Vagina (tissue), 2 donors: Measurements from ENCODE around the gene BMP10. TPM values are rescaled to one million over a fixed set of nuclear protein-coding genes. Genes with fewer than 3 reads are reported as not detected.

Experiments used
- DNase-seq, 2 donors: peaks; one replicate each; pipeline ENCODE4 v3.0.0-alpha.2; 2017; ENCODE audit errors: extremely low spot score in 2 of 2
- H3K27ac ChIP-seq: fragments of 200-600 bp; sonication (generic); one replicate; pipeline ENCODE4 v1.5.1; 2019
- H3K27me3 ChIP-seq: fragments of 200-600 bp; sonication (generic); one replicate; pipeline ENCODE4 v1.5.1; 2019
- H3K36me3 ChIP-seq, 2 donors: fragments of 200-600 bp; sonication (generic); one replicate each; pipeline ENCODE4 v1.5.1; 2017 to 2019
- H3K4me1 ChIP-seq: fragments of 200-600 bp; sonication (generic); one replicate; pipeline ENCODE4 v1.5.1; 2019
- H3K4me3 ChIP-seq, 2 donors: fragments of 200-600 bp; sonication (generic); 1 replicate in 1 of 2; 2 replicates in 1 of 2; pipeline ENCODE4 v1.5.1; 2016 to 2019
- H3K9me3 ChIP-seq: fragments of 200-600 bp; sonication (generic); one replicate; pipeline ENCODE4 v1.5.1; 2019
- POLR2A ChIP-seq, 2 donors: fragments of 450-650 bp; IDR thresholded peaks; one replicate each; pipeline ENCODE4 v1.6.1; 2017; ENCODE audit warnings: antibody characterized with exemption in 2 of 2, mild to moderate bottlenecking in 2 of 2, moderate library complexity in 2 of 2
- POLR2AphosphoS5 ChIP-seq, 2 donors: sonication (generic); formaldehyde crosslinking; IDR thresholded peaks; one replicate each; pipeline ENCODE4 v1.9.0; 2017; ENCODE audit warnings: antibody characterized with exemption in 2 of 2, mild to moderate bottlenecking in 2 of 2, low read depth in 1 of 2; ENCODE audit not compliant: insufficient read depth in 1 of 2
- intact Hi-C: fragments of 100-400 bp; cut with DNase I; formaldehyde crosslinking; loops from one replicate; pipeline ENCODE4 v1.15.1; 2023
- total RNA-seq: library from RNA; depleted of rRNA; stranded (reverse); fragments of >200 nt; gene quantifications from one replicate; pipeline ENCODE4 v1.2.3, GENCODE V29; 2016
- TF ChIP-seq, protein P1 (sequence below), 3 experiments: fragments of 450-650 bp in 2 of 3; fragments of 200-600 bp in 1 of 3; sonication (generic) in 1 of 3; IDR thresholded peaks; one replicate each; pipeline ENCODE4 v1.5.1; 2017 to 2019; ENCODE audit warnings: antibody characterized with exemption in 3 of 3, mild to moderate bottlenecking in 2 of 3, moderate library complexity in 2 of 3

The BMP10 gene
- total RNA-seq, 1 donor from 2014 or later = not detected

DNA sequence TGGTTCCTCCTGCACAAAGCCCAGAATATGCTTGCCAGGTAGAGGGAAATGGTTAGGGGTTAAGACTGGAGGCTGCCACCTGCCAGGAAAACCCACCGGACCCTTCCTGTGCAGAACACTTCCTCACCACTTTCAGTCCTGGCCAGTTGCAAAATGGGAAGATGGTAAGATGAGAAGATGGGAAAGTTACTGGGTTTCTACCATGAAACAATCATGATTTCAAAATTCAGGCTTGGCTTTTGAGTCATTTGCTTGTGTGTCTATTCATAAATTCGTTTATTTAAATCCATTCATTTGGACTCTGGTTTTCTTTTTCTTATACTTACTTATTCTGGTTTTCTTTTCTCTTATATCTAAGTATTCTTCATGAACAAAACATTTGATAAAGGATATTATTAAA is 7.2 kb downstream of the BMP10 start:
- Histone ChIP-seq H3K27ac (no peak overlapping the region), H3K36me3 (no peaks in the 10 kb centered on the region), H3K27me3 (no peaks in the 10 kb centered on the region), H3K4me3 (no peak overlapping the region), H3K9me3 (no peaks in the 10 kb centered on the region), H3K4me1 (no peaks in the 10 kb centered on the region)
- TF ChIP-seq, protein P1, sequence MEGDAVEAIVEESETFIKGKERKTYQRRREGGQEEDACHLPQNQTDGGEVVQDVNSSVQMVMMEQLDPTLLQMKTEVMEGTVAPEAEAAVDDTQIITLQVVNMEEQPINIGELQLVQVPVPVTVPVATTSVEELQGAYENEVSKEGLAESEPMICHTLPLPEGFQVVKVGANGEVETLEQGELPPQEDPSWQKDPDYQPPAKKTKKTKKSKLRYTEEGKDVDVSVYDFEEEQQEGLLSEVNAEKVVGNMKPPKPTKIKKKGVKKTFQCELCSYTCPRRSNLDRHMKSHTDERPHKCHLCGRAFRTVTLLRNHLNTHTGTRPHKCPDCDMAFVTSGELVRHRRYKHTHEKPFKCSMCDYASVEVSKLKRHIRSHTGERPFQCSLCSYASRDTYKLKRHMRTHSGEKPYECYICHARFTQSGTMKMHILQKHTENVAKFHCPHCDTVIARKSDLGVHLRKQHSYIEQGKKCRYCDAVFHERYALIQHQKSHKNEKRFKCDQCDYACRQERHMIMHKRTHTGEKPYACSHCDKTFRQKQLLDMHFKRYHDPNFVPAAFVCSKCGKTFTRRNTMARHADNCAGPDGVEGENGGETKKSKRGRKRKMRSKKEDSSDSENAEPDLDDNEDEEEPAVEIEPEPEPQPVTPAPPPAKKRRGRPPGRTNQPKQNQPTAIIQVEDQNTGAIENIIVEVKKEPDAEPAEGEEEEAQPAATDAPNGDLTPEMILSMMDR (IDR thresholded peaks at IDR 0.05) = no peak
- no peak for TF ChIP-seq POLR2AphosphoS5 (IDR thresholded peaks at IDR 0.05; ENCODE audit: insufficient read depth in 1 of 2, low read depth in 1 of 2)
- no peak for TF ChIP-seq POLR2A (IDR thresholded peaks at IDR 0.05)
- intact Hi-C loops = no loop called here
- no peak for DNase-seq

DNA sequence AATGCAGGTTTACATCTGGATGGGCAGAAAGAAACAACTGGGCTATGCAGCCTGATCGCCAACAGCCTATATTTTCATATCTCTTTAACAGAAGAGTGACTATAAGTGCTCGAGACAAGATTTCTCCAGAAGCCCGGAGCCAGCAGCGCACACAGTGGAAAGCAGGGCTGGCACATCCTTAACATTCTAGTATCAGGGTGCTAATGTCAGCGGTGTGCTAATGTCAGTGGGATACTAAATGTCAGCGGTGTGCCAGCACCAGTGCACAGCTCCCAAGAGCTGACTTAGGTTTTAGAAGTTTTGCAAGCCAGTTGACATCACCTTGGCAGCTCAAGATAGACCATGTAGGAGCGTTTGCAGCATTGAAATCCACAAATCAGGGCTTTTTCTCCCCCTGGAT is 8.3 kb downstream of the BMP10 start:
- TF ChIP-seq POLR2AphosphoS5 (IDR thresholded peaks at IDR 0.05; ENCODE audit: insufficient read depth in 1 of 2, low read depth in 1 of 2) (no peak), POLR2A (IDR thresholded peaks at IDR 0.05) (no peak)
- TF ChIP-seq, protein P1 (IDR thresholded peaks at IDR 0.05) = no peak
- H3K4me1 ChIP-seq = no peaks in the 10 kb centered on the region

GRCh38 chr2:68861330-68861729 is 9.9 kb downstream of the BMP10 start:
- Histone ChIP-seq H3K36me3 (no peaks in the 10 kb centered on the region), H3K27me3 (no peaks in the 10 kb centered on the region), H3K4me1 (no peaks in the 10 kb centered on the region), H3K9me3 (no peaks in the 10 kb centered on the region), H3K27ac (no peak overlapping the region), H3K4me3 (no peak overlapping the region)
- TF ChIP-seq POLR2AphosphoS5 (IDR thresholded peaks at IDR 0.05; ENCODE audit: insufficient read depth in 1 of 2, low read depth in 1 of 2) (no peak), POLR2A (IDR thresholded peaks at IDR 0.05) (no peak)
- TF ChIP-seq, protein P1 (IDR thresholded peaks at IDR 0.05) = no peak
- intact Hi-C loops = no loop called here
- DNase-seq = no peak

More for the DNA sequence above, 8.3 kb downstream of the BMP10 start:
- no peaks in the 10 kb centered on the region for H3K27me3 ChIP-seq
- H3K4me3 ChIP-seq = no peak overlapping the region
- H3K36me3 ChIP-seq = no peaks in the 10 kb centered on the region
- H3K27ac ChIP-seq = no peak overlapping the region
- intact Hi-C loops = no loop called here
- DNase-seq = no peak
- no peaks in the 10 kb centered on the region for H3K9me3 ChIP-seq

- no peaks in the 10 kb centered on the region for H3K4me1 ChIP-seq
- TF ChIP-seq POLR2AphosphoS5 (IDR thresholded peaks at IDR 0.05; ENCODE audit: insufficient read depth in 1 of 2, low read depth in 1 of 2) = no peak
- no peak for TF ChIP-seq POLR2A (IDR thresholded peaks at IDR 0.05)
- TF ChIP-seq, protein P1 (IDR thresholded peaks at IDR 0.05) = no peak
- H3K36me3 ChIP-seq = no peaks in the 10 kb centered on the region
- H3K9me3 ChIP-seq = no peaks in the 10 kb centered on the region
- H3K27ac ChIP-seq = no peak overlapping the region
- H3K27me3 ChIP-seq = no peaks in the 10 kb centered on the region
- intact Hi-C loops = no loop called here
- no peak overlapping the region for H3K4me3 ChIP-seq
- no peak for DNase-seq
Observed at GRCh38 chr2:68860111-68860510, 11.1 kb downstream of the BMP10 start.

DNA sequence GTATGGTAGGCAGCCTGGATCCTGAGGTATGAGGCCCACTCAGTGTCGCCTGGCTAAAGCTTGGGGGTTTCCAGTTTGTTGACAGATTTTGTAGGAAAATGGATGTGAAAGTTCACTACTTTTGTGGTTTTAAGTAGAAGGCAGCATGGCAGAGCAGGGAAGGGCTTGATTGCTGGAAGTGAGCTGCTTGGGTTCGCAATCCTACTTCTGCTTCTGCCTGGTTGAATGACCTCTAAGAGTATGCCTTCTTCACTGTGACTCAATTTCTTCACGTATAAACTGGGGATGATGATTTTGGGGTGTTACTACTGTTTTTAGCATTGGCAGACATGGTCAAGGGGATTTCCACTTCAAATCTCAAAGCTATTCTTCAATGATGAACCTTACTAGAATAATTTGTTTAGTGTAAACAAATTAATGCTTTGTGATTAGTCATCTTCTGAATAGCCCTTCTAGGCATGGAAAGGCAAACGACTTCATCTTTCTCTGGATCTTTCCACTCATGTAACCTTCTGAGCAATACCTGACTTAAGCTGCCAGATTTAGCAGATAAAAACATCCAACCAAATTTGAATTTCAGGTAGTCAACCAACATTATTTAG is 13.2 kb downstream of the BMP10 start:
- H3K4me3 ChIP-seq = no peak overlapping the region
- H3K9me3 ChIP-seq = no peaks in the 10 kb centered on the region
- no peak overlapping the region for H3K27ac ChIP-seq
- no peaks in the 10 kb centered on the region for H3K36me3 ChIP-seq
- intact Hi-C loops = no loop called here
- TF ChIP-seq, protein P1 (IDR thresholded peaks at IDR 0.05) = no peak
- no peak for TF ChIP-seq POLR2AphosphoS5 (IDR thresholded peaks at IDR 0.05; ENCODE audit: insufficient read depth in 1 of 2, low read depth in 1 of 2)
- TF ChIP-seq POLR2A (IDR thresholded peaks at IDR 0.05) = no peak
- no peaks in the 10 kb centered on the region for H3K4me1 ChIP-seq
- no peak for DNase-seq
- no peaks in the 10 kb centered on the region for H3K27me3 ChIP-seq
